HT-29 (cell line): ENCODE measurements around the gene CRABP2. TPM values are rescaled to one million over a fixed set of nuclear protein-coding genes. Genes with fewer than 3 reads are reported as not detected.

Experiments
- DNase-seq: peaks from one replicate; pipeline ENCODE4 v3.0.0-alpha.2; 2015; ENCODE audit warnings: low spot score
- total RNA-seq: library from RNA; depleted of rRNA; stranded (reverse); fragments of >200 nt; shearing (Covaris generic); gene quantifications from 2 replicates; pipeline ENCODE4 v1.2.3, GENCODE V29; 2014

Gene CRABP2
- total RNA-seq, 1 experiment from 2014 or later: 289 TPM

- no peak for DNase-seq
Measured at GRCh38 chr1:156670359-156670758, 35.0 kb downstream of the CRABP2 start.

DNA sequence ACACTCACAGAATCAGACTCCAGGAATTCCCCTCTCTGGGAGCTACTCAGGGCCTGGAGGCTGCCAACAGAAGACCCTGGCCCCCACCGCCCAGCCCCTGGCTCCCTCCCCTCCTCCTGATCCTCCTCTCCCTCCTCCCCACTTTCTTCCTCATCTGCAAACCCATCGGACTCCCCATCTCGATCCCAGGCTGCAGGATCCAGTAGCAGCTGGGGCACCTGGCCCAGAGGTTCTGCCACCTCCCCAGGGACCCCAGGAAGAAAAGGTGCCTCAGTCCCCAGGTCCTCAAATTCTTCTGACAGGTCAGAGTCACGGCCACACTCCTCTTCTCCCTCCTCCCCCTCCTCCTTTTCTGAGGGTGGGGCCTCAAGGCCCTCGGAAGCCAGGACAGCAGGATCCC, 35.6 kb downstream of the CRABP2 start:
- no peak for DNase-seq

DNA sequence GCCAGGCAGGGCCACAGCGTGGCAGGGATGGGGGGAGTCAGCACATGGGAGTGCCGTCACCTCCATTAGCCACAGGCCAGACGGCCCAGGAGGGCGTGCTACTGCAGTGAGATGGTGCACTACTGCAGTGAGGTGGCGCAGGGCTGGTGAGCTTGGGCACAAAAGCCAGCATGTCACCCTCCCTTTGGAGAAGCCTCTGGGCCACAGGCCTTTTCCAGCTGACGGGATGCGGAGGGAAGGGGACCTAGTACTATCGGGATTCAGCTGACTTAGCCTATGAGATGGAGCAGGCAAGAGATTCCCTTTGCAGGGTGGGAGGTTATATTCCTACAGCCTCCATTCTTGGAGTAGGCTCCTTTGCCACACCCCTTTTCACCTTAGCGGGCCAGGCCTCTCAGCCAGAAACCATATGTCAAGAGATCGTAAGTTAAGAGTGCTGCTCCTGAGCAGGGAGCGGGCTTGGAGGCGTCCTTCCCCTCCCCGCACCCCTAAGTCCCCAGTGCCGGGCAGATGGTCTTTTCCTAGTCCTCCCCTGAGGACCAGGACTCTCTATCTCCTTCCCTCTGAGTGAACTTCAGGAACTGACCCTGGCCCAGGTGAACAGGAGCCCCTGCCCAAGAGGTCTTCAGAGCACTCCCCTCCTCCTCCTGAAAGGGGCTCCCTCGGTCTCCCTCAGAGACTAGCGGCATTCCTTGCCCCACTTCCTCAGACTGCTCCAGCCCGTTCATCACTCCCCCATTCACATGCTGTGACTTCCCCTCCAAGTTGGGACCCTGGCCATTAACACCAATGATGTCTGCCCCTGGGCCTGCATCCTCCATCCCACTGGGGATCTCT, 36.4 kb downstream of the CRABP2 start:
- no peak for DNase-seq

GRCh38 chr1:156667968-156668709, 37.2 kb downstream of the CRABP2 start:
- DNase-seq: no peak

DNA sequence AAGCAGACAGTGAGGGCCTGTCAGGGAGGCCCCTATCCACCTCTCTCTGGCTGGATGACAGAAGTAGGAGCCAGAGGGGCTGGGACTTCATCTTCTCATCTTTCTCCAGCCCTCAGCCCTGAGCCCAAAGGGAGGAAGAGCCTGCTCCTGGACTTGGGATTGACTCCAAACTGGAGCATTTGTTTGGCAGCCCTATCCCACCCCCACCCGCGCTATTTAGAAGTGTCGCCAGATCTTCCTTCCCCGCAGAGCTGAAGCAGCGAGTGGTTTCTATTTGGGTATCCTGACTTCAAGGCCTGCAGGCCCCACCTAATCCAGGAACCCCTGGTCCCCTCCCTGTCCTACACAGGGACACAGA, 37.8 kb downstream of the CRABP2 start:
- no peak for DNase-seq

DNA sequence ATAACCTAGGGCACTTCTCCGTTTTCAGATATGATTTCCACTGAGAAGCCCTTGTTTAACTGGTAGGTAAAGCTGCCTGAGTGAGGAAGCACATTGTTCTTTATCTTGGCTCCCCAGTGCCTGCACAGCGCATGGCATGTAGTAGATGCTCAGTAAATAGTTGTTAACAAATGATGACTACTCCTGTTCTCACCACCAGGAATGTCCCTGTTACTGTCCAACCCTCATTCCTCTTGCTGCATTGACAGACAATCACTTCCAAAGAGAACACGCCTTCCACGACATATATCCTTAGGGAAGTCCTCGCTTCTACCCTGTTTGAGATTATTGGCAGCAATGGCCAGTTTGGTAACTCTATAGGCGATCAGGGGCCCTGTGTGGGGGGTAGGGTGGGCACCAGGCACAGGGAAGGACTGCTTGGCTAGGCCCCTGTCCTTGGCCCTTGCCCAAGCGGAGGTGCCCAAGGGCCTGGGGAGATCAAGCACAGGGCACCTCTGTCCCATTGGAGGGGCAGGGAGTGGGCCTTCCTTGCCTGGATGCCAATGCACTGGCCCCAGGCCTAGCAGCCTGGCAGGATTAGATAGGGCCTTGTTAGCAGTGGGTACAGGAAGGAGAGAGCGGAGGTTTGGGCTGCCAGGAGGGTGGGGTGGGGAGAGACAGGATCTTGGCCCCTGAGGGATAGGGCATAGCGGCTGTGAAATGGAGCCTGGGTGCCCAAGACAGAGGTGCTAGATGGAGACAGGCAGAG, 38.3 kb downstream of the CRABP2 start:
- DNase-seq: no peak

DNA sequence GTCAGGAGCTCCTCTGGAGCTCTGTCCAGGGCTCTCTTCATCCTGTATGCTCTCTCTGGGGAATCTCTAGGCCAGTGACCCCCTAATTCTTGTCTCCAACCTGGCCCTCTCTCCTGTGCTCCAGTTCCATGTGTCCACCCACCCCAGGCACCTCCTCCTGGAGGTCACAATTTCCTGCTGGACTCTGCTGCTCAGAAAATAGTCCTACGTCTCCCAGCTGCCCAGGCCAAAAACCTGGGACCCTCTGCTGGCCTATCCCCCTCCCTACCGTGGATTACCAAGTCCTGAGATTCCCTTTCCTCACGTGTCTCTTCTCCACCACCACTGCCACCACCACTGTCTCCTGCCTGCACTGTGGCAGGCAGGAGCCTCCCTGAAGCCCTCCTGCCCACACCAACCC, 39.8 kb downstream of the CRABP2 start:
- DNase-seq: no peak

DNA sequence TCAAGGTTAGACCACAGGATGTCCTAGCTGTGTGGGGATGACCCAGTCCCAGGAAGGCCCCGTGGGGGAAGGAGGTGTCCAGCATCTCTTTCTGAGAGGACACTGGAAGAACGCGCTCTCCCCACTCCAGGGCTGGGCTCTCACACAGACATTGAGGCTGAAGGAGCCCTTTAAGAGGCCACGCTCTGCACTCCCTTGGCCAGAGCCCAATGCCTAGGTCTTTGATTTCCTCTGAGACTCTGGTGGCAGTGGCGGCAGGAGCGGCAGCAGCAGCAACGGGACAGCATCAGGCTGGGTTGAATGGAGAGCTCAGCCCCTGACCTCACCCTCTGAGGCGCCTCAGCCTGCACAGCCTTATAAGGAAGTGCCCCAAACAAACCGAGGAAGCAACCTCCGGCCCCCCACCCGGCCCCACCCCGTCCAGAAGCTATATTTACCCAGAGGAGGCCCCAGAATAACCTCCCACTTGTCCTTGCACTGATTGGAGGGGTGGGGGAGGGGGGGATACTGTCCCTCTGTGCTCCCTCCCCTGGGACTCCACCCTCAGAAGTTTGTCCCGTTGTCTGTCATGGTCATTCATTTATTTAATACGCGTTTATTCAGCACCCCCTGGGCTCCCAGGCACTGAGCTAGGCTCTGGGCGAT, 40.5 kb downstream of the CRABP2 start:
- peak; percentile 42 for DNase-seq

DNA sequence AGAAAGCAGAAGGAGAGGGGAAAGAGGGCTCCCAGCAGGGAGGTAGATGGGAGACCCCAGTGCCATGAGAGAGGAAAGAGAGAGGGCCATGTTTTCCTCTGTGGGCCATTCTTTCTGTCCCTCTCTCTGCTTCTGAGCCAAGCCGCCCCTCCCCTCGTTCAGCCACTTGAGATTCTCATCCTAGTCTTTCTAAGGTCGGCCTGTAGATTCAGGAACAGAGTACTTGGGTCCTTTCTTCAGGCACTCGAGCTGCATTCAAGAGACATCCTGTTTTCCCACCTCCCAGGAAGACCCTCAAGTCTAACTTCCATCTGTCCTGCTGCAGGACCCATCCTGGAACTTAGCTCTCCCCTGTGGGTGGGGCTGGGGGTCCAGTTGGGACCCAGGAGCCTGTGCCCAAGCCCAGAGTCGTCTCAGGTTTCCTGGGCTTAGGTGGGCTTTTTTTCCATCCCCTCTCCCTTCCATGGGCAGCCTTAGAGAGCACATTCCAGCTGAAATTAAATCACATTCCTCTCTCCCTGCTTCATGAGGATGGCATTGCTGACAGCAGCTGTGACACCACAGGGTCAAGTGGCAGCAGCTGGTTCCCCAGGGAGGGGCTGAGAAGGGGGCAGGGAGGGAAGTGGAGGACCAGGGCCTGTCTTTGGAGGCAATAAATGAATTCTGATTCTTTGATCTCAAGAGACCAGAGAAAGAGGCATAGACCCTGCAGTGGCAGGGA, 41.2 kb downstream of the CRABP2 start:
- no peak for DNase-seq

GRCh38 chr1:156663178-156663577, 42.2 kb downstream of the CRABP2 start:
- DNase-seq: no peak

- DNase-seq: no peak
Measured at GRCh38 chr1:156662800-156663055, 42.7 kb downstream of the CRABP2 start.

- DNase-seq: peak; percentile 28
Measured at GRCh38 chr1:156662005-156662799, 43.2 kb downstream of the CRABP2 start.

DNA sequence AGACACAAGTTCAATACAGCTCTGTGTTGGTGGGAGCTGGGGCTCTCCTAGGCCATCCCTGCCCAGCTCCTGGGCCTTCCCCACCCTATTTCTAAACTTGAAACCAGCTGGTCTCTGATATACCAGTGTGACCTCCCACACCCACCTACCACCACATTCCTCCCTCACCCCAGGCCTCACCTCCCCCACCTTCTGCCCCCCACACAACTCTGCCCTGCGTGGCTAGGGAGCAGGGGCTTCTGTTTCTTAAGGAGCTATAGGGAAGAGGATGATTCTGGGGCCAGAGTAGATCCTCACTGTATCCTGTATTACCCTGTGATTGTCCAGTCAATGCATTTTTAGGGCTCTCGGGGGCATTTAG, 44.7 kb downstream of the CRABP2 start:
- no peak for DNase-seq

DNA sequence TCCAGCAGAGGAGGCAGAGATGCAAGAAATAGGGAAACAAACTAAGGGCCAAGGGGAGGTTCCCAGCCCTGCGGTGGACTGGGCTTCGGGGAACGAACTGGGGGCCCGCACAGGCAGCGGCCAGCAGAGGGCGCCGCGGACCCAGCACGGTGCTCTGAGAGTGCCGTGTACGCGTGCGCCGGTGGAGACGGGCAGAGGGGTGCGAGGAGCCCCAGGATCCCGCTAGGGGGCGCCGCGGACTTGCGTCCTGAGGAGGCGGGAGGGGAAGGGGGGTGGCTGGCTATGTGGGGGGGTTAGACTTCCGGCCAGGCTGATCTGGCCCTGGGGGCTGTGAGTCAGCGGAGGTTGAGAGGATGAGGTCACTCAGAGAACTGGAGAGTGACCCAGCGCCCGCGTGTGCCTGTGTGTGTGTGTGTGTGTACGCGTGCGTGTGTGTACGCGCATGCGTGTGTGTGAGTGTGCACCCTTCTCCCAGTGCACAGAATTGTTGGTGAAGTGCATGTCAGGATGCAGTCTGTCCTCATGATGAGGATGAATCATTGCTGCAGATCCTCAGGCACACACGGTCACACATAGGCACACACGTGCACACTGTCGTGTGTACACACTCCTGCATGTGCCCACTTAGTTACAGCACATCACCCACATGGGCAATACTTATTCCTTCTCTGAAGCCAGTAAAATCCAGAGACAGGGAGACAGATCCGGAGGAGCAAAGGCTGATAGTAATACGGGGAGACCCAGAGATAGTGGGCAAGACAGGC, 45.2 kb downstream of the CRABP2 start:
- DNase-seq: peak; percentile 97

DNA sequence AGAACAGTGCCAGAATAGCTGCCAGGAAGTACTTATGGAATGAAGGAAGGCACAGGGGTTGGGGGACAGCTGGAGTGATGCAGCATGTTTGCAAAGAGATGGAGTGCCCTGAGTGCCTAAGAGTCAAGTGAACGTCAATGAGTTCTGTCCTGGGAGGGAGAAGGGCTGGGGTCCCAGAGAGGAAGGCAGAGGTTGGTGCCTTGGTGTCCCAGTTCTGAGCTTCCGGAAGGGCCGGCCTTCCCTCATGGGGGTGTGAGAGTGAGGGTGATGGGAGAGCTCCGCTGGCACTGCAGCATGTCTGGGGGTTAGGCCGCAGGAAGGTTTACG, 45.8 kb downstream of the CRABP2 start:
- DNase-seq: no peak

DNA sequence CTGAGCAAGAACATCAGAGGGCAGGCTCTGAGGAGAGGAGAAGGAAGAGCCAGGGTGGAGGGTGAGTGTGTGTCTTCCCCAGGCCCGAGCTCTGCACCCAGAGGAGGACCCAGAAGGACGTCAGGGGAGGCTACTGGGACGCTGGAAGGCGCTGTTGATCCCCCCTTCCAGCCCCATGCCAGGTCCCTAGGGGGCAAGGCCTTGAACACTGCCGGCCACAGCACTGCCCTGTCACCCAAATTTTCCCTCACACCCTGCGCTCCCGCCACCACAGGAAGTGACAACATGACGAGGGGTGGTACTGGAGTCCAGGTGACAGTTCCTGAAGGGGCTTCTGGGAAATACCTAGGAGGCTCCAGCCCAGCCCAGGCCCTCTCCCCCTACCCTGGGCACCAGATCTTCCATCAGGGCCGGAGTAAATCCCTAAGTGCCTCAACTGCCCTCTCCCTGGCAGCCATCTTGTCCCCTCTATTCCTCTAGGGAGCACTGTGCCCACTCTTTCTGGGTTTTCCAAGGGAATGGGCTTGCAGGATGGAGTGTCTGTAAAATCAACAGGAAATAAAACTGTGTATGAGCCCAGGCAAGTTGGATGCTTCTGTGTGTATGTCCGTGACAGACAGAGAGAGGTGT, 46.3 kb downstream of the CRABP2 start:
- DNase-seq: no peak

GRCh38 chr1:156658496-156658895, 46.9 kb downstream of the CRABP2 start:
- DNase-seq: no peak

DNA sequence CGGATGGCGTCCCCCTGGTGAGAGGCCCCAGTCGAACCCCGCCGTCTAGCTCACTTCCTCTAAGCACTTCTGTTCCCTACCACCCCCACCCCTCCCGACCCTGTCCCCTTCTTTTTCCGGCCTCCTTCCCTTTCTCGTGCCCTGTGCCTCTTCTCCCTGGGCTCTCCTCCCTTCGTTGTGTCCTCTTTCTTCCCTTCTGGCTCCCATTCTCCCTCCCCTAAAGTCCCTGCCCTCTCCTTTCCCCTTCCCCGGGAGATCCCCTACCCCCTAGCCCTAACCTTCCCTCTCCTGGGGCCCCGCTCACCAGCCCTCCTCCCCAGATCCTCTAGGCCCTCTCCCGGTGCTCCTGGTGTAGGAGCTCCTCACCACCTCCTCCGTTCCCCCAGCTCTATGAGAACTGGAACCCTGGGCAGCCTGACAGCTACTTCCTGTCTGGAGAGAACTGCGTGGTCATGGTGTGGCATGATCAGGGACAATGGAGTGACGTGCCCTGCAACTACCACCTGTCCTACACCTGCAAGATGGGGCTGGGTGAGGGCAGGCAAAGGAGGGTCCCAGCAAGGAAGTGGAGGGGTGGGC, 47.6 kb downstream of the CRABP2 start:
- no peak for DNase-seq
